H1 (cell line): ENCODE measurements around the gene PML.

Experiments used
- CEBPB ChIP-seq: IDR thresholded peaks from 2 replicates; pipeline ENCODE4 v1.6.1; 2012; ENCODE audit warnings: low read depth, low read length
- CHD1 ChIP-seq: IDR thresholded peaks from 2 replicates; pipeline ENCODE4 v1.6.1; 2012; ENCODE audit warnings: low read depth, low read length, improper control_type of control experiment
- EP300 ChIP-seq, 2 experiments: IDR thresholded peaks; 1 replicate in 1 of 2; 2 replicates in 1 of 2; pipeline ENCODE4 v1.6.1; 2011 to 2012; ENCODE audit warnings: low read depth in 2 of 2, low read length in 2 of 2, mild to moderate bottlenecking in 2 of 2, borderline replicate concordance in 1 of 2, inconsistent platforms in 1 of 2, moderate library complexity in 1 of 2
- SIN3A ChIP-seq, 2 experiments: IDR thresholded peaks in 1 of 2; conservative IDR thresholded peaks in 1 of 2; 2 replicates each; pipeline ENCODE4 v1.6.1; 2011 to 2012; ENCODE audit warnings: low read length in 2 of 2, improper control_type of control experiment in 1 of 2, low read depth in 1 of 2, mild to moderate bottlenecking in 1 of 2
- TF ChIP-seq, protein P1 (sequence below): IDR thresholded peaks from 2 replicates; pipeline ENCODE4 v1.6.1; 2012; ENCODE audit warnings: inconsistent platforms

DNA sequence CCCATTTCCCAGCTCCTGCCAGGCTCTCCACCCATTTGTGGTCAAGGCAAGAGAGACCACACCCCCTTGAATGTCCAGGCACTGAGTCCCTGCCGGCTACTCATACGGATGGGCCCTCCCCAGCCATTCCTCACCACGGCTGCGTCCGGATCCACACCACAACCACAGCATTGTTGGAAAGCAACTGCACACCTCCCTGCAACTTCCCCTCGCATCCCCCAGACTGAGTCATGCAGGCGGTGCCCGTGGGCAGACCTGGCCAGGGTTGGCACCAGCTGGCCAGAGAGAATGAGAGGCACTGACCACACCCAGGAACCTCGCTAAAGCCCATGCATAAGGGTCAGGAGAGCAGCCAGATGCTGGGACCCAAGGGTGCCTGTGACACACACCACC lies 37.8 kb upstream of the PML start:
- TF ChIP-seq CHD1 (no peak), CEBPB (no peak), SIN3A (conservative IDR thresholded peaks at IDR 0.05 in 1 of 2, IDR thresholded peaks at IDR 0.05 in 1 of 2; ENCODE audit: low read depth in 1 of 2, low read length in 2 of 2) (no peak), EP300 (IDR thresholded peaks at IDR 0.05; ENCODE audit: borderline replicate concordance in 1 of 2, low read depth in 2 of 2, low read length in 2 of 2) (no peak)
- TF ChIP-seq, protein P1, sequence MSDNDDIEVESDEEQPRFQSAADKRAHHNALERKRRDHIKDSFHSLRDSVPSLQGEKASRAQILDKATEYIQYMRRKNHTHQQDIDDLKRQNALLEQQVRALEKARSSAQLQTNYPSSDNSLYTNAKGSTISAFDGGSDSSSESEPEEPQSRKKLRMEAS = no peak
